ENCODE data around the gene CYP27B1.

Gene CYP27B1

GRCh38 chr12:57767876-57768275 is 998 bp upstream of the CYP27B1 start:
- no peak overlapping the region for H3K4me3 ChIP-seq (ENCODE audit: low read depth, low read length)

GRCh38 chr12:57767305-57767698 is 424 bp upstream of the CYP27B1 start:
- H3K4me3 ChIP-seq (ENCODE audit: low read depth, low read length), result no peak overlapping the region

GRCh38 chr12:57765698-57766463 is 997 bp downstream of the CYP27B1 start:
- peak overlapping the region; percentile 42 for H3K4me3 ChIP-seq (ENCODE audit: low read depth, low read length)

- peak overlapping the region; percentile 42 for H3K4me3 ChIP-seq (ENCODE audit: low read depth, low read length)
Observed at GRCh38 chr12:57765003-57765697, 1.7 kb downstream of the CYP27B1 start.

- peak overlapping the region; percentile 42 for H3K4me3 ChIP-seq (ENCODE audit: low read depth, low read length)
Observed at GRCh38 chr12:57764662-57765002, 2.2 kb downstream of the CYP27B1 start.

GRCh38 chr12:57763881-57764661 is 2.8 kb downstream of the CYP27B1 start:
- H3K4me3 ChIP-seq (ENCODE audit: low read depth, low read length), result no peak overlapping the region

- no peak overlapping the region for H3K4me3 ChIP-seq (ENCODE audit: low read depth, low read length)
Observed at GRCh38 chr12:57762463-57762862, 4.4 kb downstream of the CYP27B1 start.

- H3K4me3 ChIP-seq (ENCODE audit: low read depth, low read length), result no peak overlapping the region
Observed at GRCh38 chr12:57761391-57761998, 5.4 kb downstream of the CYP27B1 start.

- H3K4me3 ChIP-seq (ENCODE audit: low read depth, low read length), result no peak overlapping the region
Observed at GRCh38 chr12:57760347-57760982, 6.4 kb downstream of the CYP27B1 start.

GRCh38 chr12:57759360-57759980 is 7.4 kb downstream of the CYP27B1 start:
- H3K4me3 ChIP-seq (ENCODE audit: low read depth, low read length), result no peak overlapping the region

GRCh38 chr12:57758552-57759359 is 8.1 kb downstream of the CYP27B1 start:
- no peak overlapping the region for H3K4me3 ChIP-seq (ENCODE audit: low read depth, low read length)

- H3K4me3 ChIP-seq (ENCODE audit: low read depth, low read length), result no peak overlapping the region
Observed at GRCh38 chr12:57757771-57758170, 9.1 kb downstream of the CYP27B1 start.

GRCh38 chr12:57756406-57757341 is 10.2 kb downstream of the CYP27B1 start:
- no peak overlapping the region for H3K4me3 ChIP-seq (ENCODE audit: low read depth, low read length)

GRCh38 chr12:57755454-57756372 is 11.2 kb downstream of the CYP27B1 start:
- peak overlapping the region; percentile 36 for H3K4me3 ChIP-seq (ENCODE audit: low read depth, low read length)

- peak overlapping the region; percentile 47 for H3K4me3 ChIP-seq (ENCODE audit: low read depth, low read length)
Observed at GRCh38 chr12:57755194-57755453, 11.8 kb downstream of the CYP27B1 start.

GRCh38 chr12:57754411-57755193 is 12.3 kb downstream of the CYP27B1 start, which contains the start of gene MARCHF9:
MARCHF9 (plus strand) TSS chr12:57755103; CDS start chr12:57755529, 426 bp downstream.
- peak within 1 kb of the TSS; percentile 83 for H3K4me3 ChIP-seq (ENCODE audit: low read depth, low read length)

Data from iPS-11a (cell line).